CD4-positive, alpha-beta T cell (primary cell): ENCODE results near the gene MAGEB6. TPM values are rescaled to one million over a fixed set of nuclear protein-coding genes. Genes with fewer than 3 reads are reported as not detected.
"Not testable (repeated sequence)": the region's sequence is repeated elsewhere in the genome, so short reads cannot be mapped to it uniquely, and the experiment has no call there.

Source experiments
- ATAC-seq: fragments of 200-7000 bp; cut with Tn5 transposase; one replicate; pipeline ENCODE4 v1.10.0; 2022; ENCODE audit warnings: mild to moderate bottlenecking; ENCODE audit not compliant: poor library complexity
- CTCF ChIA-PET: fragments of 350-600 bp; sonication (Branson Sonifier 250); formaldehyde crosslinking; loops from one replicate; lab custom pipeline; 2021; ENCODE audit warnings: antibody characterized with exemption, inconsistent platforms; lab: Charles Lee
- POLR2A ChIA-PET: fragments of 350-600 bp; sonication (Branson Sonifier 250); formaldehyde crosslinking; loops from one replicate; lab custom pipeline; 2021; ENCODE audit warnings: antibody characterized with exemption, inconsistent platforms; lab: Charles Lee
- DNase-seq, 14 experiments: peaks; one replicate each; pipeline ENCODE4 v3.0.0-alpha.2; 2013 to 2020; ENCODE audit warnings: mixed read lengths in 2 of 14
- H3K27ac ChIP-seq, 2 donors: one replicate each; pipeline versions ENCODE4 v1.5.1 to v1.7.0; 2013; ENCODE audit warnings: low read length in 2 of 2, low read depth in 1 of 2, mild to moderate bottlenecking in 1 of 2
- H3K27me3 ChIP-seq, 2 experiments: 1 replicate in 1 of 2; 2 replicates in 1 of 2; pipeline versions ENCODE4 v1.6.1 to v1.7.0; 2013; ENCODE audit warnings: low read length in 2 of 2, control low read depth in 1 of 2, mild to moderate bottlenecking in 1 of 2, moderate library complexity in 1 of 2; ENCODE audit not compliant: insufficient read depth in 2 of 2, control insufficient read depth in 1 of 2
- H3K36me3 ChIP-seq: one replicate; pipeline ENCODE4 v1.6.1; 2013; ENCODE audit warnings: low read length, control low read depth; ENCODE audit not compliant: insufficient read depth
- H3K4me1 ChIP-seq: one replicate; pipeline ENCODE4 v1.6.1; 2013; ENCODE audit warnings: low read length, control low read depth; ENCODE audit not compliant: insufficient read depth
- H3K4me3 ChIP-seq: one replicate; pipeline ENCODE4 v1.5.1; 2013; ENCODE audit warnings: mild to moderate bottlenecking, low read length, moderate library complexity
- H3K9me3 ChIP-seq, 2 experiments: 1 replicate in 1 of 2; 2 replicates in 1 of 2; pipeline versions ENCODE4 v1.6.1 to v1.7.0; 2013; ENCODE audit warnings: low read length in 2 of 2, mild to moderate bottlenecking in 2 of 2, control low read depth in 1 of 2, moderate library complexity in 1 of 2; ENCODE audit not compliant: control insufficient read depth in 1 of 2, insufficient read depth in 1 of 2
- H3K27ac Mint-ChIP-seq: one replicate; pipeline ENCODE4 v1.8.0; 2020; ENCODE audit warnings: mixed read lengths
- H3K27me3 Mint-ChIP-seq: one replicate; pipeline ENCODE4 v1.8.0; 2021; ENCODE audit warnings: mixed read lengths
- H3K36me3 Mint-ChIP-seq: one replicate; pipeline ENCODE4 v1.8.0; 2021; ENCODE audit warnings: low read depth, mixed read lengths
- H3K4me1 Mint-ChIP-seq: one replicate; pipeline ENCODE4 v1.8.0; 2021; ENCODE audit warnings: low read depth, mixed read lengths
- H3K4me3 Mint-ChIP-seq: one replicate; pipeline ENCODE4 v1.8.0; 2020; ENCODE audit warnings: mild to moderate bottlenecking, mixed read lengths
- H3K9me3 Mint-ChIP-seq: one replicate; pipeline ENCODE4 v1.8.0; 2020; ENCODE audit warnings: mixed read lengths
- intact Hi-C, 2 experiments: fragments of 100-400 bp; cut with DNase I in 1 of 2; cut with micrococcal nuclease in 1 of 2; formaldehyde crosslinking; loops; one replicate each; pipeline versions ENCODE4 v1.15.1 to v1.9.0; 2023 to 2025; cut with DNase I, micrococcal nuclease
- total RNA-seq, 174 experiments: library from RNA in 2 of 174; stranded (reverse) in 2 of 174; gene quantifications; one replicate each; pipeline ENCODE4 v1.2.3 and lab custom pipeline; 2021 to 2026
- TF ChIP-seq, protein P1 (sequence below): fragments of 200-600 bp; IDR thresholded peaks from one replicate; pipeline ENCODE4 v1.8.0; 2022; ENCODE audit warnings: antibody characterized with exemption, mild to moderate bottlenecking

The MAGEB6 gene
- total RNA-seq, 2 experiments from 2014 or later: not detected

DNA sequence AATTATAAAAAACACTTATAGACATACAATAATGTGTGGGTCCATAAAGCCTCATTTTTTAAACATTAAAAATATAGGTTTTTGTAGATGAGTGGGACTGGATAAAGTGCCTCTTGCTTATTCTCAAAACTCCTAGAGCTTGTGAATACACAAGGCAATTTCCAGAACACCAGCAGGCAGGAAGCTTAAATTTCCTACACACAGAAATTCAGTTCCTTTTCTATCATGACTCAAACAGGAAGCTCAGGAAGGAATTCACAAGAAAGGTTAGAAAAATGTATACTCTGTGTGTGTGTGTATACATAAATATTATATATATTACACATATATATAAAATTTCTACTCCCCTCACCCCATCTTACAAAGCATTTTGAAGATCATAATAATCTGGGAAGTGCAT lies 11.3 kb downstream of the MAGEB6 start:
- no peaks in the 10 kb centered on the region for H3K27me3 Mint-ChIP-seq
- H3K36me3 ChIP-seq: no peaks in the 10 kb centered on the region
- no peaks in the 10 kb centered on the region for H3K27me3 ChIP-seq
- H3K9me3 ChIP-seq: peaks cover 0 to 6% of the 10 kb centered on the region in 2 experiments
- no peaks in the 10 kb centered on the region for H3K4me1 Mint-ChIP-seq
- no peak overlapping the region for H3K27ac Mint-ChIP-seq
- DNase-seq: no peak
- intact Hi-C loops: no loop called here
- H3K36me3 Mint-ChIP-seq: no peaks in the 10 kb centered on the region
- no peak overlapping the region for H3K4me3 Mint-ChIP-seq
- TF ChIP-seq, protein P1, sequence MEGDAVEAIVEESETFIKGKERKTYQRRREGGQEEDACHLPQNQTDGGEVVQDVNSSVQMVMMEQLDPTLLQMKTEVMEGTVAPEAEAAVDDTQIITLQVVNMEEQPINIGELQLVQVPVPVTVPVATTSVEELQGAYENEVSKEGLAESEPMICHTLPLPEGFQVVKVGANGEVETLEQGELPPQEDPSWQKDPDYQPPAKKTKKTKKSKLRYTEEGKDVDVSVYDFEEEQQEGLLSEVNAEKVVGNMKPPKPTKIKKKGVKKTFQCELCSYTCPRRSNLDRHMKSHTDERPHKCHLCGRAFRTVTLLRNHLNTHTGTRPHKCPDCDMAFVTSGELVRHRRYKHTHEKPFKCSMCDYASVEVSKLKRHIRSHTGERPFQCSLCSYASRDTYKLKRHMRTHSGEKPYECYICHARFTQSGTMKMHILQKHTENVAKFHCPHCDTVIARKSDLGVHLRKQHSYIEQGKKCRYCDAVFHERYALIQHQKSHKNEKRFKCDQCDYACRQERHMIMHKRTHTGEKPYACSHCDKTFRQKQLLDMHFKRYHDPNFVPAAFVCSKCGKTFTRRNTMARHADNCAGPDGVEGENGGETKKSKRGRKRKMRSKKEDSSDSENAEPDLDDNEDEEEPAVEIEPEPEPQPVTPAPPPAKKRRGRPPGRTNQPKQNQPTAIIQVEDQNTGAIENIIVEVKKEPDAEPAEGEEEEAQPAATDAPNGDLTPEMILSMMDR: no peak
- H3K27ac ChIP-seq: no peak overlapping the region
- H3K4me3 ChIP-seq: no peak overlapping the region
- ChIA-PET POLR2A (no interaction called here), CTCF (no interaction called here)
- no peak for ATAC-seq
- no peaks in the 10 kb centered on the region for H3K9me3 Mint-ChIP-seq
- no peaks in the 10 kb centered on the region for H3K4me1 ChIP-seq

DNA sequence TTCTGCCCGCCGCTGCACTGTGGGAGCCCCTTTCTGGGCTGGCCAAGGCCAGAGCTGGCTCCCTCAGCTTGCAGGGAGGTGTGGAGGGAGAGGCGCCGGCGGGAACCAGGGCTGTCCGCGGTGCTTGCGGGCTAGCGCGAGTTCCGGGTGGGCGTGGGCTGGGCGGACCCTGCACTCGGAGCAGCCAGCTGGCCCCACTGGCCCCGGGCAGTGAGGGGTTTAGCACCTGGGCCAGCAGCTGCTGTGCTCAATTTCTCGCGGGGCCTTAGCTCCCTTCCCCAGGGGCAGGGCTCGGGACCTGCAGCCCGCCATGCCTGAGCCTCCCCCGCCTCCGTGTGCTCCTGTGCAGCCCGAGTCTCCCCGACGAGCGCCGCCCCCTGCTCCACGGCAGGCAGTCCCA lies 12.5 kb downstream of the MAGEB6 start:
- H3K27ac ChIP-seq, H3K4me1 Mint-ChIP-seq, H3K9me3 Mint-ChIP-seq, POLR2A ChIA-PET, intact Hi-C loops, H3K4me3 Mint-ChIP-seq, H3K36me3 Mint-ChIP-seq, H3K9me3 ChIP-seq, H3K4me3 ChIP-seq, H3K36me3 ChIP-seq, H3K27me3 ChIP-seq, ATAC-seq, H3K27ac Mint-ChIP-seq, H3K4me1 ChIP-seq, DNase-seq, H3K27me3 Mint-ChIP-seq, CTCF ChIA-PET: not testable (repeated sequence)

DNA sequence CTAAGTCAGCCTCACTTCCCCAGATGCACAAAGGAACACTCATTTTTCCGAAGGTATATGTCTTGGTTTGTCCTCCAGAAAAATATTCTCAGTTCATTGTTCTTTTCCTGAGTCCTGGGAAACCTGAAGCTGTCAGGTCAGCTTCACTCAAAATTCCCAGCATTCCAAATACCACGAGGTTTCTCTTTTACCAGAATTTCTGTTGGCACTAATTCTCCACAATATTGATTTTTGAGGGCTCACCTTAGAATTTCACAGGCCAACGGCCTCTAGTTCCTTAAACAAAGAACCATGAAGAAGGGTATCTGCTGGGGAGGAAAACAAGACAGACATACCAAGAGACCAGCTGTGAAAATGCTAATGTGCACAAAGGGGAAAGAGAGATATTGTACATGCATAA lies 15.8 kb downstream of the MAGEB6 start:
- Mint-ChIP-seq H3K36me3 (no peaks in the 10 kb centered on the region), H3K9me3 (no peaks in the 10 kb centered on the region), H3K4me3 (no peak overlapping the region), H3K27me3 (no peaks in the 10 kb centered on the region), H3K4me1 (no peaks in the 10 kb centered on the region), H3K27ac (no peak overlapping the region)
- ATAC-seq (no peak), DNase-seq (no peak)
- no peak overlapping the region for H3K4me3 ChIP-seq
- POLR2A ChIA-PET: no interaction called here
- intact Hi-C loops: no loop called here
- no peak overlapping the region for H3K27ac ChIP-seq
- H3K4me1 ChIP-seq: no peaks in the 10 kb centered on the region
- no peaks in the 10 kb centered on the region for H3K27me3 ChIP-seq
- H3K36me3 ChIP-seq: no peaks in the 10 kb centered on the region
- H3K9me3 ChIP-seq: peaks cover 0 to 6% of the 10 kb centered on the region in 2 experiments
- CTCF ChIA-PET: no interaction called here
- TF ChIP-seq, protein P1: no peak

DNA sequence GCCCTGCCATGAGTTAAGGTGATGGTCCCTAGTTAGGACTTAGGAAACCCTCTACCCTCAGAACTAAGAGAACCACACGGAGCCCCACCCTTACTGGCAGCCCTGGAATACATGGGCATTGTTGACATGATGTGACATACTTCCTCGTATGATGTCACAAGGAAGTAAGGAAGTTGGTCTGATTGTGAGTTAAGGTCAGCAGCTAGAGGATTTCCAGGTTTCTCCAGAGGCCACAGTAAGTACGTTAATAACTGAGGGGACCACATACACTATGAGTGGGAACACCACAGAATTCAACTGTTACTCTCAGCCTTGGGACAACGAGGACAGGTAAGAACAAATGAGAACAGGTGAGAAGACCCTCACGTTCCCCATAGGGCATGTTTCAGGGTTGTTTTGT lies 23.6 kb downstream of the MAGEB6 start, which contains the start of gene MAGEB5:
TSS of gene MAGEB5 (plus strand) at position 301 of the 400 bp plus-strand sequence. CDS start 1,133 bp downstream, outside the sequence.
- Mint-ChIP-seq H3K4me1 (no peaks in the 10 kb centered on the region), H3K4me3 (no peak within 1 kb of the TSS), H3K27ac (no peak within 1 kb of the TSS), H3K36me3 (no peaks in the 10 kb centered on the region), H3K9me3 (no peaks in the 10 kb centered on the region), H3K27me3 (no peaks in the 10 kb centered on the region)
- intact Hi-C loops: no loop called here
- TF ChIP-seq, protein P1: no peak
- H3K27me3 ChIP-seq: no peaks in the 10 kb centered on the region
- ChIA-PET POLR2A (no interaction called here), CTCF (no interaction called here)
- H3K9me3 ChIP-seq: no peaks in the 10 kb centered on the region
- H3K4me3 ChIP-seq: no peak within 1 kb of the TSS
- H3K27ac ChIP-seq: no peak within 1 kb of the TSS
- ATAC-seq: no peak
- H3K4me1 ChIP-seq: no peaks in the 10 kb centered on the region
- DNase-seq: no peak
- no peaks in the 10 kb centered on the region for H3K36me3 ChIP-seq
